AG04450 (cell line): ENCODE results near the gene CCDC188. TPM values are rescaled to one million over a fixed set of nuclear protein-coding genes. Genes with fewer than 3 reads are reported as not detected.

Source experiments
- CTCF ChIA-PET: fragments of 300-600, 350-600 bp; formaldehyde crosslinking; extraction: SDS; loops from one replicate; lab custom pipeline; 2022; ENCODE audit warnings: antibody characterized with exemption, inconsistent platforms; lab: Charles Lee
- POLR2A ChIA-PET: fragments of 350-600 bp; formaldehyde crosslinking; extraction: SDS; loops from one replicate; lab custom pipeline; 2021; ENCODE audit warnings: antibody characterized with exemption, inconsistent platforms; lab: Yijun Ruan, JAX
- DNase-seq: peaks from one replicate; pipeline ENCODE4 v3.0.0-alpha.2; 2011; ENCODE audit warnings: low read depth, low spot score
- H3K27ac ChIP-seq: one replicate; pipeline ENCODE4 v1.5.1; 2012; ENCODE audit warnings: low read depth, low read length, control low read depth
- H3K27me3 ChIP-seq: one replicate; pipeline ENCODE4 v1.6.0; 2012; ENCODE audit warnings: low read length; ENCODE audit not compliant: control insufficient read depth, insufficient read depth
- H3K4me3 ChIP-seq: 2 replicates; pipeline ENCODE4 v1.5.1; 2011; ENCODE audit warnings: mild to moderate bottlenecking, low read depth, low read length, control low read depth
- H3K9me3 ChIP-seq: 2 replicates; pipeline ENCODE4 v1.5.1; 2012; ENCODE audit warnings: low read length; ENCODE audit not compliant: control insufficient read depth, insufficient read depth
- polyA plus RNA-seq: library from polyadenylated mRNA; depleted of rRNA; stranded (reverse); fragments of >200 nt; gene quantifications from 2 replicates; pipeline ENCODE4 v1.2.3, GENCODE V29; 2011
- TF ChIP-seq, protein P1 (sequence below): IDR thresholded peaks from 2 replicates; pipeline ENCODE4 v1.5.1; 2011; ENCODE audit warnings: low read depth, low read length, control low read depth, inconsistent platforms

Gene CCDC188
- polyA plus RNA-seq, 1 experiment: not detected

DNA sequence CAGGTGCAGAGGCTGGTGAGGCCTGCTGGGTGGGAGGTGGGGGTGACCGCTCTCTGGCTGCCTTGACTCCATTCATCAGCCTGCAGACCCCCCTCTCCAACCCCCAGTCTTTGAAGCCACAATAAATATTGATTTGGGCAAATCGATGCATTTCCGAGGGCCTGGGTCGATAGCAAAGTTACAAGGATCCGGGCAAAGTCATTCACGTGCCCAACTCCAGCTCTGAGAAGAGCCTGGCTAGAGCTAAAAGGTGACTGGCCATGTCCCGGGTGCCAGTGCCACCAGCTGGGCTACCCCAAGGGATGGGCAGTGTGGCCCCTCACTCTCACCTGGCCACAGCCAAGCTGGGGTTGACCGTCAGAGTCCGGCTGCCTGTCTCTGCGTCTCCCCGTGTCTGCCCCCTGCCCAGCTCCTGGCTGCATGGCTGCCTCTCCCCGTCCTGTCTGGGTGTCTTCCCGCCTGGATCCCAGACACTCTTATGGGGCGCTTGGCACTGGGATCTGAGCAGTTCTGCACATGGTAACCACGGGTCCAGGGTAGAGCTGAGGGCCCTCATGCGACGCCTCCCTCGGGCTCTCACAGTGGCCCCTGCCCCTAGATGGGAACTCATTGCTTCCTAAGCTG is 46.7 kb upstream of the CCDC188 start:
- CTCF ChIA-PET: no interaction called here
- TF ChIP-seq, protein P1, sequence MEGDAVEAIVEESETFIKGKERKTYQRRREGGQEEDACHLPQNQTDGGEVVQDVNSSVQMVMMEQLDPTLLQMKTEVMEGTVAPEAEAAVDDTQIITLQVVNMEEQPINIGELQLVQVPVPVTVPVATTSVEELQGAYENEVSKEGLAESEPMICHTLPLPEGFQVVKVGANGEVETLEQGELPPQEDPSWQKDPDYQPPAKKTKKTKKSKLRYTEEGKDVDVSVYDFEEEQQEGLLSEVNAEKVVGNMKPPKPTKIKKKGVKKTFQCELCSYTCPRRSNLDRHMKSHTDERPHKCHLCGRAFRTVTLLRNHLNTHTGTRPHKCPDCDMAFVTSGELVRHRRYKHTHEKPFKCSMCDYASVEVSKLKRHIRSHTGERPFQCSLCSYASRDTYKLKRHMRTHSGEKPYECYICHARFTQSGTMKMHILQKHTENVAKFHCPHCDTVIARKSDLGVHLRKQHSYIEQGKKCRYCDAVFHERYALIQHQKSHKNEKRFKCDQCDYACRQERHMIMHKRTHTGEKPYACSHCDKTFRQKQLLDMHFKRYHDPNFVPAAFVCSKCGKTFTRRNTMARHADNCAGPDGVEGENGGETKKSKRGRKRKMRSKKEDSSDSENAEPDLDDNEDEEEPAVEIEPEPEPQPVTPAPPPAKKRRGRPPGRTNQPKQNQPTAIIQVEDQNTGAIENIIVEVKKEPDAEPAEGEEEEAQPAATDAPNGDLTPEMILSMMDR: no peak

DNA sequence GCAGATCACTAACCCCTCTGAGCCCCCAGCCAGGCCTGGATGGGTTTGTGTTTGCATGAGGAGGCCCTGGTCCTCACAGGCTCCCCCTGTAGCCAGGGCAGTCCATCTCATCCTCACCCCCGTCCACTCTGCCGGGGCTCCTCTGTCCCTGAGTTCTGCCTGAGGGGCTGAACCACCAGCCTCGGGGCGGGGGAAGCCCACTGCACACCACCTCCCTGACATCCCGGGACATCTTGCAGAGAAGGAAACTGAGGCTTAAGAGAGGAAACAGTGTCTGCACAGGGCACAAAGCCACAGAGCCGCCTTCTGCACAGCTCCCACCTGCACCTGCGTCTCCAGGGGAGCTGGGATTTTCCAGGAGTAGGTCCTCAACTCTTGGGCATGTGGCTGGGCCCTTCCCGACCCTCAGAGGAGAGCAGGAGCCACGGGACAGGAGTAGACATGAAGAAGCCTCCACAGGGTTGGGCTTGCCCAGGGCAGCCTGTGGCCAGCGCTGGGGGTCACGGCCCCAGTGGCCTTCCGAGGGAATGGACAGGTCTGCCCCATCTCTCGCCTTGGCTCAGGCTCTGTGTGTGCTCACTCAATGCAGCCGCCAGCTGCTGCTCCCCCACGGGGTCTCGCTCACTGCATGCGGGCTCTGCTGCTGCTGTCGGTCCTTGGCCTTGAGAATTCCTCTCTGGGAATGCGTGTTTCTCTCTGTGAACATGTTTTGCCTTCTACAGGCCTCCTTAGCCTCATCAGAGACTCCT is 45.4 kb upstream of the CCDC188 start:
- no peak for DNase-seq
- H3K27me3 ChIP-seq: peaks cover 33% of the 10 kb centered on the region
- H3K9me3 ChIP-seq: no peaks in the 10 kb centered on the region; the same call in 1 of the 2 replicates
- ChIA-PET POLR2A (no interaction called here), CTCF (no interaction called here)
- H3K27ac ChIP-seq: no peak overlapping the region
- TF ChIP-seq, protein P1: no peak
- no peak overlapping the region for H3K4me3 ChIP-seq

More for the DNA sequence above, 46.7 kb upstream of the CCDC188 start:
- POLR2A ChIA-PET: interaction anchor here (0.6 kb wide), 1 partner anchor 18 kb away, joined by 3 read pairs; no protein-coding TSS in a partner anchor
- H3K9me3 ChIP-seq: no peaks in the 10 kb centered on the region; the same call in 1 of the 2 replicates
- no peak overlapping the region for H3K27ac ChIP-seq
- no peak for DNase-seq
- H3K4me3 ChIP-seq: no peak overlapping the region
- peaks cover 33% of the 10 kb centered on the region for H3K27me3 ChIP-seq

DNA sequence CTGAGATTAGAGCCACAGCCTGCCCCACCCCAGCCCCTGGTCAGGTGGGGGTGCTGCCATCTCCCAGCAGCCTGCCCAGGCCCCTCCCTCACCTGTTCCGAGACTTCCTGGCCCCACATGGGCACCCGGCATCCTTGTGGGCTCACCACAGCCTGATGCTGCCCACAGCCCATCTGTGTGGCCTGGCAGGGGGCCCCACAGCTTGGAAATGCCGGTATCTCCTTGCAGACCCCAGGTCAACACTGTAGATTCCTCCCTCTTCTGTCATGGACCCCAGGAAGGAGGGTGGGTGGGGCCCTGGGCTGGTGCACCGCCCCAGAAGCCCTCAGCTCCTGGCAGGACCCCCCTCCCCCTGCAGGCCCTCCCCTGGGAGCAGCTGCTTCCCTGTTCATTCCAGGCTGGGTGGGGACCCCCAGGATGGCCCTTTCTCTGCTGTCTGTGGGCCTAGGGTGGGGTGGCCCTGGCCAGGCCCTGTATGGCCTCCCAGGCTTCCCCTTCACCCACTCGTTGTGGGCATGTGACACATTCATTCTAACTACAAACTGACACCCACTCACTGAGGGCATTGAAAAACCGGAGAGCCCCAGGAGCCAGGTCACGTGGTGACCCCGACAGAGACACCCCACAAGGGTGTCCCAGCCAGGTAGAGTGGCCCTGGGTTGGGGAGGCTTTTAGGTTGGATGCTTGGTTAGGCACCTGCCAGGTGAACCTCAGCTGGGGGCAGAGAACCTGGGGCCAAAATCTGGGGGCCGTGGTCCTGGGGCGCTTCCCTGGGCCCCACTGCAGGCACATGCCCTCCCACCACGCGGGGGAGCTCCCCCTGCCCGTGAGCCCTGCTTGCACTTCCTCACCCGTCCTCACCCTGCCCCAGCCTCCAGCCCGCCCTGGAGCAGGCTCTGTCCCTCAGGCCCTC is 44.1 kb upstream of the CCDC188 start:
- POLR2A ChIA-PET: interaction anchor here (0.6 kb wide), 1 partner anchor 98 kb away, joined by 5 read pairs; no protein-coding TSS in a partner anchor
- CTCF ChIA-PET: no interaction called here

DNA sequence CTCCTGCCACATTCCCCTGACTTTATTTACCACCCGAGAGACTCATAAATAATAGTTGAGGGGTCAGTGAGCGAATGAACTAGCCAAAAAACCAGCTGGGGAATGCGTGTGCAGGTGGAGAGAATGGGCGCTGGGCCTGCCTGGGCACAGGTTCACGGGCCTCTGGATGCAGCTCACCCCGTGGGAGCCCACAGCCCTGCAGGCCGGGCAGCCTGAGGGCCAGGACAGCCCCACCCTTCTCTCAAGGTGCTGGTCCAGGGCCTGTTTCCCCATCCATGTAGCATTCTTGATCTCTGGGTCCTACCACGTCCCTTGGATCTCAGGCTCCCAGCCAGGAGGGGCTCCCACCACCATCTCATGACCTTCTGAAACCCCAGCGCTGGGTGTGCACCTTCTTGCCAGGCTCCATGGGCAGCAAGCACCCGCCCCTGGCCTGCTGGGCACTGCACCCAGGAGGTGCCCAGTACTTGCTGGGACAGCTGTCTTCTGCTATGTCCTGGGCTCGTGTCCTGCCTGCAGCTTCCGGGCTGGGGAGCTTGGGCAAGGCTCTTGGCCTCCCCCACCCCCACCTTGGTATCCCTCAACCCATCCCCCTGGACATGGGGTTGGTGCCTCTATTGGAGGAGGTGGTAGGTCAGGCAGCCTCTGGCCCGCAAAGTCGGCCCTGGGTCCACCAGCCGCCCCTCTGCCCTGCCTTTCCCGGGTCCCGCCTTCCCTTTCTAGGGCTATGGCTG is 43.1 kb upstream of the CCDC188 start:
- Histone ChIP-seq H3K9me3 (no peaks in the 10 kb centered on the region; the same call in 1 of the 2 replicates), H3K4me3 (no peak overlapping the region), H3K27ac (no peak overlapping the region), H3K27me3 (peaks cover 30% of the 10 kb centered on the region)
- CTCF ChIA-PET: no interaction called here
- POLR2A ChIA-PET: no interaction called here
- DNase-seq: no peak
- TF ChIP-seq, protein P1: no peak

More for the DNA sequence above, 44.1 kb upstream of the CCDC188 start:
- TF ChIP-seq, protein P1: no peak
- DNase-seq: no peak
- no peak overlapping the region for H3K27ac ChIP-seq
- H3K9me3 ChIP-seq: no peaks in the 10 kb centered on the region; the same call in 1 of the 2 replicates
- H3K4me3 ChIP-seq: no peak overlapping the region
- H3K27me3 ChIP-seq: peaks cover 35% of the 10 kb centered on the region
